HepG2 (cell line): ENCODE results near the gene ITGB1. TPM values are rescaled to one million over a fixed set of nuclear protein-coding genes. Genes with fewer than 3 reads are reported as not detected.
A peak's percentile ranks its signal among the peaks of the same experiment; 100 is the strongest.

ENCODE experiments used
- CBX1 ChIP-seq: IDR thresholded peaks from one replicate; pipeline ENCODE4 v1.6.1; 2016; ENCODE audit warnings: antibody characterized with exemption, low read depth
- DNMT1 ChIP-seq: sonication (generic); formaldehyde crosslinking; IDR thresholded peaks from 2 replicates; pipeline ENCODE4 v1.5.1; 2020; ENCODE audit warnings: mild to moderate bottlenecking, missing genetic modification reagents
- HNRNPK ChIP-seq: fragments of 200-400 bp; formaldehyde crosslinking; IDR thresholded peaks from 2 replicates; pipeline ENCODE4 v1.6.1; 2018; ENCODE audit warnings: low read length, low read depth, moderate library complexity, mild to moderate bottlenecking; ENCODE audit not compliant: poor library complexity, severe bottlenecking
- HNRNPUL1 ChIP-seq: fragments of 200-400 bp; formaldehyde crosslinking; IDR thresholded peaks from 2 replicates; pipeline ENCODE4 v1.6.1; 2017; ENCODE audit warnings: low read depth, mild to moderate bottlenecking, low read length, moderate library complexity
- KDM3A ChIP-seq: IDR thresholded peaks from 2 replicates; pipeline ENCODE4 v1.6.1; 2018; ENCODE audit warnings: low read depth, missing compliant biosample characterization
- MAZ ChIP-seq, 2 experiments: sonication (generic) in 1 of 2; formaldehyde crosslinking in 1 of 2; IDR thresholded peaks; 2 replicates each; pipeline versions ENCODE4 v1.5.0 to v1.6.1; 2012 to 2020; ENCODE audit warnings: low read depth in 2 of 2, mild to moderate bottlenecking in 2 of 2, borderline replicate concordance in 1 of 2, improper control_type of control experiment in 1 of 2, low read length in 1 of 2, missing genetic modification reagents in 1 of 2, moderate library complexity in 1 of 2
- MTF2 ChIP-seq: sonication (generic); formaldehyde crosslinking; IDR thresholded peaks from 2 replicates; pipeline ENCODE4 v1.5.0; 2020; ENCODE audit warnings: missing genetic modification reagents, borderline replicate concordance
- MXD3 ChIP-seq: IDR thresholded peaks from 2 replicates; pipeline ENCODE4 v1.6.1; 2016; ENCODE audit warnings: mild to moderate bottlenecking, missing biosample characterization, missing genetic modification reagents
- PBX3 ChIP-seq: sonication (generic); formaldehyde crosslinking; IDR thresholded peaks from 2 replicates; pipeline ENCODE4 v1.8.1; 2023; ENCODE audit warnings: missing genetic modification reagents, inconsistent platforms, borderline replicate concordance
- RARG ChIP-seq: sonication (generic); formaldehyde crosslinking; IDR thresholded peaks from 2 replicates; pipeline ENCODE4 v1.4.0; 2020; ENCODE audit warnings: low read depth, mild to moderate bottlenecking, missing genetic modification reagents
- SETDB1 ChIP-seq: sonication (generic); formaldehyde crosslinking; IDR thresholded peaks from 2 replicates; pipeline ENCODE4 v1.5.1; 2020; ENCODE audit warnings: missing genetic modification reagents, mild to moderate bottlenecking, borderline replicate concordance
- SMAD9 ChIP-seq: sonication (generic); formaldehyde crosslinking; IDR thresholded peaks from 2 replicates; pipeline ENCODE4 v1.5.1; 2020; ENCODE audit warnings: mild to moderate bottlenecking, missing genetic modification reagents
- TP53 ChIP-seq: sonication (generic); formaldehyde crosslinking; conservative IDR thresholded peaks from 2 replicates; pipeline ENCODE4 v1.4.0; 2020; ENCODE audit warnings: missing genetic modification reagents
- ZBTB44 ChIP-seq: sonication (generic); formaldehyde crosslinking; IDR thresholded peaks from 2 replicates; pipeline ENCODE4 v1.4.0; 2020; ENCODE audit warnings: missing genetic modification reagents
- ZBTB7B ChIP-seq: sonication (generic); formaldehyde crosslinking; IDR thresholded peaks from 2 replicates; pipeline ENCODE4 v1.4.0; 2020; ENCODE audit warnings: missing genetic modification reagents
- ZNF136 ChIP-seq: sonication (generic); formaldehyde crosslinking; IDR thresholded peaks from 2 replicates; pipeline ENCODE4 v1.8.1; 2022; ENCODE audit warnings: low read depth, mild to moderate bottlenecking, moderate library complexity, missing genetic modification reagents
- ZNF343 ChIP-seq: sonication (generic); formaldehyde crosslinking; IDR thresholded peaks from 2 replicates; pipeline ENCODE4 v1.4.0; 2020; ENCODE audit warnings: mild to moderate bottlenecking, missing genetic modification reagents
- ZNF350 ChIP-seq: sonication (generic); formaldehyde crosslinking; IDR thresholded peaks from 2 replicates; pipeline ENCODE4 v1.4.0; 2020; ENCODE audit warnings: mild to moderate bottlenecking, low read depth, missing genetic modification reagents, borderline replicate concordance
- ZNF430 ChIP-seq: sonication (generic); formaldehyde crosslinking; IDR thresholded peaks from 2 replicates; pipeline ENCODE4 v1.9.0; 2021; ENCODE audit warnings: mild to moderate bottlenecking, missing genetic modification reagents
- ZNF510 ChIP-seq: sonication (generic); formaldehyde crosslinking; IDR thresholded peaks from 2 replicates; pipeline ENCODE4 v1.4.0; 2020; ENCODE audit warnings: low read depth, mild to moderate bottlenecking, missing genetic modification reagents
- ZNF660 ChIP-seq: sonication (generic); formaldehyde crosslinking; IDR thresholded peaks from 2 replicates; pipeline ENCODE4 v1.5.1; 2020; ENCODE audit warnings: mild to moderate bottlenecking, low read depth, missing genetic modification reagents, borderline replicate concordance
- ZNF703 ChIP-seq: sonication (generic); formaldehyde crosslinking; IDR thresholded peaks from 2 replicates; pipeline ENCODE4 v1.5.1; 2020; ENCODE audit warnings: missing genetic modification reagents, mild to moderate bottlenecking, moderate library complexity, borderline replicate concordance
- ZNF790 ChIP-seq: sonication (generic); formaldehyde crosslinking; IDR thresholded peaks from 2 replicates; pipeline ENCODE4 v1.8.0; 2022; ENCODE audit warnings: missing genetic modification reagents, mild to moderate bottlenecking, borderline replicate concordance
- ZSCAN21 ChIP-seq: sonication (generic); formaldehyde crosslinking; IDR thresholded peaks from 2 replicates; pipeline ENCODE4 v1.8.0; 2022; ENCODE audit warnings: mild to moderate bottlenecking, missing genetic modification reagents, moderate library complexity, borderline replicate concordance
- polyA plus RNA-seq, 8 experiments: library from polyadenylated mRNA; depleted of rRNA in 3 of 8; stranded (reverse) in 7 of 8; unstranded in 1 of 8; fragments of >200 nt; fragmentation: Illumina TruSeq in 4 of 8; extraction: Trizol in 4 of 8; gene quantifications; 2 replicates each; pipeline versions ENCODE4 v1.2.1 to v1.2.3, GENCODE V29; 2011 to 2016; ENCODE audit warnings: low read depth in 4 of 8, missing spikeins in 1 of 8, mixed read lengths in 1 of 8; ENCODE audit not compliant: insufficient read depth in 1 of 8
- total RNA-seq, 5 experiments: library from RNA; depleted of rRNA; stranded (reverse); fragments of >200 nt; fragmentation: Illumina TruSeq; extraction: Trizol; gene quantifications; 2 replicates each; pipeline ENCODE4 v1.2.3, GENCODE V29; 2016; ENCODE audit warnings: low read depth in 1 of 5
- TF ChIP-seq, protein P1 (sequence below): sonication (generic); formaldehyde crosslinking; IDR thresholded peaks from 2 replicates; pipeline ENCODE4 v1.5.0; 2020; ENCODE audit warnings: missing genetic modification reagents

ITGB1 gene
- total and polyA plus RNA-seq, 2 of the 13 experiments (the other 11 are each of a cell fraction or from before 2014, with no cell fraction given) = 190 to 204 TPM

GRCh38 chr10:32982911-32983909 lies 25.2 kb upstream of the ITGB1 start (continued):
- TF ChIP-seq SMAD9 (CRISPR knock-in tag) (no peak), SETDB1 (CRISPR knock-in tag) (no peak), MXD3 (CRISPR knock-in tag) (no peak), HNRNPUL1 (no peak), DNMT1 (CRISPR knock-in tag) (no peak), ZBTB7B (CRISPR knock-in tag) (0 out of 2 replicates have a peak, but pooled peaks have one; percentile 39), ZNF136 (CRISPR knock-in tag) (no peak), ZNF660 (no peak), HNRNPK (no peak), ZSCAN21 (no peak), CBX1 (no peak), ZNF430 (CRISPR knock-in tag) (no peak), ZNF343 (CRISPR knock-in tag) (no peak), MAZ (IDR thresholded peaks at IDR 0.05; ENCODE audit: borderline replicate concordance, low read depth, low read length) (no peak), MAZ (CRISPR knock-in tag; IDR thresholded peaks at IDR 0.05; ENCODE audit: low read depth) (no peak), PBX3 (CRISPR knock-in tag) (no peak), MTF2 (CRISPR knock-in tag) (no peak), TP53 (CRISPR knock-in tag) (no peak), ZNF350 (peak; percentile 32; the same call in 1 of the 2 replicates), ZNF703 (no peak), ZBTB44 (CRISPR knock-in tag) (no peak), ZNF790 (no peak), KDM3A (CRISPR knock-in tag) (no peak; the same call in 1 of the 2 replicates), RARG (CRISPR knock-in tag) (no peak), ZNF510 (no peak)
- TF ChIP-seq, protein P1, sequence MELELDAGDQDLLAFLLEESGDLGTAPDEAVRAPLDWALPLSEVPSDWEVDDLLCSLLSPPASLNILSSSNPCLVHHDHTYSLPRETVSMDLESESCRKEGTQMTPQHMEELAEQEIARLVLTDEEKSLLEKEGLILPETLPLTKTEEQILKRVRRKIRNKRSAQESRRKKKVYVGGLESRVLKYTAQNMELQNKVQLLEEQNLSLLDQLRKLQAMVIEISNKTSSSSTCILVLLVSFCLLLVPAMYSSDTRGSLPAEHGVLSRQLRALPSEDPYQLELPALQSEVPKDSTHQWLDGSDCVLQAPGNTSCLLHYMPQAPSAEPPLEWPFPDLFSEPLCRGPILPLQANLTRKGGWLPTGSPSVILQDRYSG (CRISPR knock-in tag) = no peak
